ENCODE measurements around the gene MAP2K7.

DNA sequence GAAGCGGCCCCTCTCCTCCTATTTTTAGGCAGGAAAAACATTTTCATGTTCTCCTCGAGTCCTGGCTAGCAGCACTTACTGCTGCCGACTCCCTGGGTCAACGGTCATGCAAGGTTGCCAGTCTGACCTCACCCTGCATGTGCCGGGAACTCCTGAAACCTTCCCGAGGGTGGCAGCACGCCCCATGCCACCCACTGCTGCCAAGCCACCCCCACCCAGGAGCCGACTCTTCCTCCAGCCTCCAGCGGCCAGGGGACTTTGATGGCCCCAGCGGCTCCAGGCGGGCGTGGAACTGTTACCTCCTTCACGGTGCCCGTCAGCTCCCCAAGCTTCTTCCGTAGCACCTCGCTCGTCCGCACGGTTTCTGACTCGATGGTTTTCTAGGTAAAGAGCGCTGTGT lies 31.1 kb downstream of the MAP2K7 start:
- no peak for TF ChIP-seq POLR2A (IDR thresholded peaks at IDR 0.05; ENCODE audit: low read depth, low read length)
- TF ChIP-seq POLR2AphosphoS5 (IDR thresholded peaks at IDR 0.05; ENCODE audit: low read depth, low read length) = no peak
